GM18519 (cell line): ENCODE results near the gene MROH2A.

Source experiments
- ATAC-seq: cut with Tn5 transposase; IDR thresholded peaks from one replicate; pipeline ENCODE4 v1.9.1; 2021; ENCODE audit warnings: mild to moderate bottlenecking, moderate library complexity; ENCODE audit not compliant: unreplicated experiment, low FRiP score

Gene MROH2A

GRCh38 chr2:233799716-233800115, 21.6 kb downstream of the MROH2A start:
- ATAC-seq, result no peak

DNA sequence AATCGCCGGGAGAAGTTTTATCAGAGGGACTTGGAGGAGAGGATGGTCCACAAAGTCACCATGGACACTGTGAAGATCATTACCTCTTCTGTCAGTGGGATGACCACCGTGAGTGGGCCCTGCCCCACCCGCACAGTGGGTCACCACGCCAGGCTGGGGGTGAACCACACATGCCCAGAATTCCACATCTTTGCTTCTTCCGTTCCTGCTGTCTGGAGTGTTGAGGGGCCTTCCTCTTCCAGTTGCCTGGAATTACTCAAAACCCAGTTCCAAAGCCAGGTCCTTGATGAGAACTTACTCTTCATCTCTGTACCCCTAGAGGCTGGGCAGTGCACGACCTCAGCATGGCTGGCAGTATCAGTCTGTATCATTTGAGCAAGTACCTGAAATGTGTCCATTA, 22.1 kb downstream of the MROH2A start:
- no peak for ATAC-seq

DNA sequence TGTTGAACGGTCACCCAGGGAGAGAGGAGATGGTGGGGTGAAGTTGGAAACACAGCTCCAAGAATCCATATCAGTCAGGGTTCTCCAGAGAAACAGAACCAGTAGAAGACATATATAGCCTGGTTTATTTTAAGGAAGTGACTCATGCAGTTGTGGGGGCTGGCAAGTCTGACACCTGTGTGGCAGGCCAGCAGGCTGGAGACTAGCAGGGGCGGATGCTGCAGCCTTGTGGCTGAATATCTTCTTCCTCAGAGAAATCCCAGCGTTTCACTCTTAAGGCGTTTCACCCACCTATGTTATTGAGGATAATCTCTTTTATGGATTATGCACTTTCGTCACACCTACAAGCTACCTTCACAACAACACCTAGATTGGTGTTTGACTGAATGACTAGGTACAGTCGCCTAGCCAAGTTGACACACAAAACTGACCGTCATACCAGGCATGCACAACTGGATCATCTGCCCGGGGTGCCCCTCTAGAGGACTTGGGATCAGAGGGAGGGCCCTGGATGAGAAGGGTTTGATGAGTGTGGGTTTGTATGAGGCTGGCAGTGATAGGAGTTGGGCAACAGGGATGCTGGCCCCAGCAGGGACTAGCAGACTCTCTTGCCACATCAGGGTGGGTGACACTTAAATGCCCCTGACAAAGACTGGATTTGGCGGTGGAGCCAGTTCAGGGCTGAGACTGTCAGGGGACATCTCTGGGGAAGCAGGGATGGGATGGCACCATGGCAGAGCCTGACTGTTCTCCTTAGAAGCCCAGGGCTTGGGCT, 23.4 kb downstream of the MROH2A start:
- no peak for ATAC-seq

- no peak for ATAC-seq
These were observed 24.1 kb downstream of the MROH2A start for GRCh38 chr2:233802132-233802815.

- no peak for ATAC-seq
These were observed 25.3 kb downstream of the MROH2A start for GRCh38 chr2:233803292-233803911.

DNA sequence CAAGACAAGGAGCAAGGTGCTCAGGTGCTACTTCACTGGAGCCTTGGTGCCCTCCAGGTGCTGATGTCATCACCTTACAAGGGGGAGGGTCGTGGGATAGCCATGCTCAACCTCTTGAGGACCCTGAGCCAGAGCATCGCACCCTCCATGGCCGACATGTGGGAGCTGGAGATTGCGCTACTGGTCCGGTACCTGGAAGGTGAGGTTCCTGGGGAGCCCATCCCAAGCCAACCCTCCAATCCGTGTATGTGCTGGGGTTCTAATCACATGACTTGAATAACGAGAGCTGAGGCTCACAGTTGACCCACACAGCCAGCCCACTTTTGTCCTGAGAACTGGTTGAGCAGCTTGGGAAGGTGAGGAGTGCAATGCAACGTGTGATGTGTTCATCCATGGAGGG, 25.9 kb downstream of the MROH2A start:
- ATAC-seq, result no peak

DNA sequence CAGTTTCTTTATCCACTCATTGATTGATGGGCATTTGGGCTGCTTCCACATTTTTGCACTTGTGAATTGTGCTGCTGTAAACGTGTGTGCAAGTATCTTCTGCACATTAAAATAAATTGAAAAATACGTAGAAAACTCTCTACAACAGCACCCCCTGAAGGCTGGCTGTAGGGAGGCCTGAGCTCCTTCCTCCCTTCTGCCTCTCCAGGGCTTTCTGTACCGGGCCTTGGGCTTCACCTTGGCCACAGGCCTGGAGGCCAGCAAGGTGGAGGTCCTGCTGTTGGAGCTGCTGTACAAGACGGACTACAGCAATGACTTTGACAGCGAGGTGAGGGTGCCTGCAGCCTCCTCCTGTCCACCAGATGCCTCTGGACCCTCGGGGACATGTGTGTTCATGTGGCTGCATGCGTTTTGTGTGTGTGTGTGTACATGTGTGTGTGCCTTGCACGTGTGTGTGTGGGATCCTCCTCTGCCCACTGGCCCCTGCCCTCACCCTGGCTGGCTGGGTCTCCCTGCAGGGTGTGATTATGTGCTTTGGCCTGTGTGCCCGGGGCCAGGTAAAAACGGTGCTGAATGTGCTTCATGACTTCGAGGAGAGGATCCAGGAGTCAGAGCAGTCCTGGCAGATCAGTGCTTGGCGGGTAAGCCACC, 29.2 kb downstream of the MROH2A start:
- no peak for ATAC-seq

DNA sequence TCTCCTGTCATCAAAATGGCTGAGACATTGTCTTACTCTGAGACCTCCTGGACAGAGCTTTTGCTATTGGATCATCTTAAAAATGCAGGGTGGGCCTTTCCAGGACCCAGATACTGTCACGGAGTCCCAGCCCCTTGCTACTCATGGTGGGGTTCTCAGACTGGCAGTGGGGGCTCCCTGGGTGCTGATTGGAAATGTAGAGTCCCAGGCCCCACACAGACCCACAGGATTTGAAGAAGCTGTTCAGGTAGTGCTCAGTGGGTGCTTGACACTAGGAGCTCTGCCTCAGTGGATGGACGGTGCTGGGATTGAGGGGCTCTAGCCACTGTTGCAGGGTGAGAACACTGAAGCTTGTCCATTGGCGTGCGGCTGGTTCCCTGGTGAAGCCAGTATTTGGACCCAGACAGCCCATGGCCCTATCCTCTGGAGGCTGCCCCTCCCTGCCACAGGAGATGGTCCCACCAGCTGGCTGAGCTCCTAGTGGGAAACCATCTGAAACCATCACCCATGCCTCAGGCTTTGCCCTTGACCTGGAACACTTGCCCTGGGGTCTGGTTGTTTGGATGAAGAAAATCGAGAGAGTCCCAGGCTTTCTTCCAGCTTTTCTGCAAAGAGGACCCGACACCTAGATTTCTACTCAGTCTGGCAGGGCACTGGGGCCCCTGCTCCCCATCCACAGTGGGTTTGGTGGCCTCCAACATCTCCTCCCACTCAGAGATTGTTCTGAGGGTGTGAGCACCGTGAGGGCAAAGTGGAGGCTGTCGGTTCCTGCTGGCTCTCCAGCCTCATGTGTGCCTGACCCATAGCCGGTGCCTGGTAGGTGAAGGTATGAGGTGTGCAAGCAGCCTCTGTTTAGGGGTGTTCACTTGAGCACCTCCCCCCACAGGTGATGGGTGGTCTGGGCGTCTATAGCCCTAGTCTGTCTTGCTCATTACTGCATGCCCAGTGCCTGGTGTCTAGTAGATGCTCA, 30.1 kb downstream of the MROH2A start:
- no peak for ATAC-seq

DNA sequence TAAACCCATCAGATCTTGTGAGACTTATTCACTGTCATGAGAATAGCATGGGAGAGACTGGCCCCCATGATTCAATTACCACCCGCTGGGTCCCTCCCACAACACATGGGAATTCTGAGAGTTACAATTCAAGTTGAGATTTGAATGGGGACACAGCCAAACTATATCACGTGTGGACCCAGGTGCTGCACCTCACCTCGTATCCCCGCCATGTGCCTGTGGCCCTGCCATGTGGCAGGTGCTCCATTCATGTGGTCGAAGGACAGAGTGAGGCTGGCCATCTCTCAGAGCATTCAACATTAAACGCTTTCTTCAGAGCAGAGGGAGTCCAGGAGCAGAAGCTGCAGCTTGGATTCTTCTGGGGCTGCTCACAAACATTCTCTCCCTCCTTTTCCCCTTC, 32.3 kb downstream of the MROH2A start:
- no peak for ATAC-seq

- ATAC-seq, result no peak
These were observed 33.0 kb downstream of the MROH2A start for GRCh38 chr2:233811087-233811486.

- ATAC-seq, result no peak
These were observed 33.6 kb downstream of the MROH2A start for GRCh38 chr2:233811732-233812131.

- ATAC-seq, result no peak
These were observed 35.3 kb downstream of the MROH2A start for GRCh38 chr2:233813236-233814055.

DNA sequence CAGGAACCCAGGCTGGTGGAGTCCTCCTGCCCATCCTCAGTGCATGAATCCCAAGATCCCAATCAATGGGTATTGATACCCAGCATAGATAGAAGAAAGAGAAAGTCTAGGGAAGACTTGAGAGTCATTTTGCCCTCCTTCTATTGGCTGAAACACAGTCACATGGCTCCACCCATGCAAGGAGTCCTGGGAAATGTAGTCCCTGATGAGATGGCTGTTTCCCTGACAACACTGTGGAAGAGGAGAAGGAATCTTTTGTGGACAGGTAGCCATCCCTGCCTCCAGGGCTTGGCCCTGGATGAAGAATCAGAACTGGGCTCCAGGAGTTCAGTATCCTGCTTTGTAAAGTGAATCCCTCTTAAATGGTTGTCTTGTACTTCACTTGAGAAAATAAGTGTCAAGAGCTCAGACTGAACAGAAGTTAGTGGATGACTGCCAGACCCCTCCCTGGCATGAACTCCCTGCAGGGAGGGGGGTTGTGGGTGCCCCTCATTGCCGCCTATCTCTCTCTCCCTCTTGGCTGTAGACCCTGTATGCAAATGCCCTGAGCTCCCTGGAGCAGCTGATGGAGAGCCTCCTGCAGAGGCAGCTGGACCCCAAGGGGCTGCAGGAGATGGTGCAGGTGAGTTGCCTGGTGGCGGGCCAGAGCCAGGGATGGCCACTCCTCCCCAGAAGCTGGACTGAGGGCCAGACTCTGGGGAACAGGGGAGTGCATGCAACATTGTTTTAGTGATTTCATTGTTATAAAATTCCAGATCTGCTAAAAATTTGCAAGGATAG, 36.1 kb downstream of the MROH2A start:
- no peak for ATAC-seq

DNA sequence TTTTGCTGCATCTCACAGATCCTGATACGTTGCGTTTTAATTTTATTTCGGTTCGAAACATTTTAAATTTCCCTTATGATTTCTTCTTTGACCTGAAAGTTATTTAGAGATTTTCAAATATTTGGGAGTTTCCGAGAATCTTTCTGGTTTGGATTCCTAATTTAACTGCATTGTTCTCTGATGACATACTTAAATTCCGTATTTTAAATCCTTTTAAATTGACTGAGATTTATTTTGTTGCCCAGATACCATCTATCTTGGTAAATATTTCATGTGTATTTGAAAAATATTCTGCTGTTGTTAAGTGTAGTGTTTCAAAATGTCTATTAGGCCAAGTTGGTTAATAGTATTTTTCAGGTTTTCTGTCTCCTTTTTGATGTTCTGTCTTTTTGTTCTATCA, 37.7 kb downstream of the MROH2A start:
- no peak for ATAC-seq

DNA sequence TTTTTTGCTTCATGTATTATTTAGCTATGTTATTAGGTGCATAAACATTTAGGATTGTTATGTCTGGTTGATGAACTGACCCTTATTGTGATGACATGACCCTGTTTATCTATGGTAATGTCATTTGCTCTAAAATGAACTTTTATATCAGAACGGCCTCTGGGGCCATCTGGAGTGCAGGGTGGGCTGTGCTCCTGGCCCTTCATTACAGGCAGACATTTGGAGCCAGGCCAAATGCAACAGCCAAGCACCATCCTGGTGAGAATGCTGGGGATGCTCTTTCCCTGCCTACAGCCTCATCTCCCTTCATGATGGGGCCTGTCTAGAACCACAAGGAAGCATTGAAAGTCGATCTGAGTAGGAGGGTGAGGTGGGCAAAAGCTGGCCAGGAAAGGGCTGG, 38.2 kb downstream of the MROH2A start:
- ATAC-seq, result no peak

DNA sequence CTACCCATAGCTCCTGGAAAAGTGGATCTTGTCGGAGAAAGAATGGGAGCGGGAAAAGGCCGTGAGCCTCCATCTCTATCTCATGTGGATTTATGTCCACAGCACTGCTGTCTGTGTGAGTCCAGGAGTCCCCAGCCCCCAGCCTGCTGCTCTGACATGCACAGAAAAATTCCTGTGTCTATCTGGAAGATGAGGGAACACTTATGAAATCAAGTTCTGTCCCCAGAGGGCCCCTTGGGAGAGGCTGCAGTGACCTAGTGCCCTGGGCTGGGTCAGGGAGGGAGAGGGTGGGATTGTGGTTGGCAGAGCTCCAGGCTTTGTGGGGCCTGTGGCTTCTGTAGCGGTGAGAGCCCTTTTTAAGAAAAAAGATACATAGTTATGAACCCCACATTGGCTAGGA, 38.6 kb downstream of the MROH2A start:
- no peak for ATAC-seq

- ATAC-seq, result no peak
These were observed 39.3 kb downstream of the MROH2A start for GRCh38 chr2:233817361-233817911.

- ATAC-seq, result no peak
These were observed 40.0 kb downstream of the MROH2A start for GRCh38 chr2:233817995-233818638.
